HG03108 (cell line): ENCODE measurements around the gene C10orf67.

Experiments
- ATAC-seq: cut with Tn5 transposase; IDR thresholded peaks from one replicate; pipeline ENCODE4 v1.9.1; 2021; ENCODE audit warnings: moderate library complexity; ENCODE audit not compliant: unreplicated experiment

C10orf67 gene

DNA sequence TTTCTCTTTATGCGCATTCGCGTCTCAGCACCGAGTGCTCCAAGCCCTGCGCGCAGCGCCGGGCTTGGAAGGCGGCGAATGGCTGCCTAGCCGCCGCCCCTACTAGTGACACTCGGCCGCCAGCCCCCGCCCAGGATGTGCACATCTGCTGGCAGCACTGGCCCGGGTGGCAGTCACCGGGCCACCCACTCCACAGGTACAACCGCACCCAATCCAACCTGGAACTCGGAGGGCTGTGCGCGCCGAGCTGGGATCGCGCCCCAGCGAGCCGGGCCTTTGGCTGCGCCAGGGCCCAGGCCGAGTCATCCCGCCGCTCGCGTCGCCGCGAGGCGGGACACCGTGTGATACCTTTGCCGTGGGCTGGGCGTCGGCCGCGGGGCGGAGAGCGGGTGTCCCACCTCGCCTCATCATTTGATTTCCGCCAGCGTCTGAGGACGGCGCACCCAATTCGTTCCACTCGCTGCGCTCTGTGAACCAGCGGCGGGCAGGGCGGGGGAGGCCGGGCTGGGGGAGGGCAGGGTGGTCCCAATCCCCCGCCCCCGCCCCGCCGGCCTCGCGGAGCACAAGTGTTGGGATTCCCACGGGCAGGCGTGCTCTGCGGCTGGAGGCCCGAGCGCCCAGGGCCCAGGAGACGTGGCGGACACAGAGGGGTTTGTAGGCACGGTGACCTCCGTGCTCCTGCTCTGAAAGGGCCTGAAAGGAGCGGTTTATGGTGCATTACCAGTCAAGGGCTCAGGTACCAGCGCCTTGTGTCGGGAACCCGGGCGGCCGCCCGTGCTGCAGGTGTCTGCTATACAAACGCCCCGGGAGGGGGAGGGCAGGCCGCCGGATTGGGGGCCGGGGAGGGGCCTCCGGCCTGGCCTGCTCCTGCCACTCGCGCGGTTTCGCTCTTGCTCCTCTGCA, 170.3 kb downstream of the C10orf67 start:
- no peak for ATAC-seq

DNA sequence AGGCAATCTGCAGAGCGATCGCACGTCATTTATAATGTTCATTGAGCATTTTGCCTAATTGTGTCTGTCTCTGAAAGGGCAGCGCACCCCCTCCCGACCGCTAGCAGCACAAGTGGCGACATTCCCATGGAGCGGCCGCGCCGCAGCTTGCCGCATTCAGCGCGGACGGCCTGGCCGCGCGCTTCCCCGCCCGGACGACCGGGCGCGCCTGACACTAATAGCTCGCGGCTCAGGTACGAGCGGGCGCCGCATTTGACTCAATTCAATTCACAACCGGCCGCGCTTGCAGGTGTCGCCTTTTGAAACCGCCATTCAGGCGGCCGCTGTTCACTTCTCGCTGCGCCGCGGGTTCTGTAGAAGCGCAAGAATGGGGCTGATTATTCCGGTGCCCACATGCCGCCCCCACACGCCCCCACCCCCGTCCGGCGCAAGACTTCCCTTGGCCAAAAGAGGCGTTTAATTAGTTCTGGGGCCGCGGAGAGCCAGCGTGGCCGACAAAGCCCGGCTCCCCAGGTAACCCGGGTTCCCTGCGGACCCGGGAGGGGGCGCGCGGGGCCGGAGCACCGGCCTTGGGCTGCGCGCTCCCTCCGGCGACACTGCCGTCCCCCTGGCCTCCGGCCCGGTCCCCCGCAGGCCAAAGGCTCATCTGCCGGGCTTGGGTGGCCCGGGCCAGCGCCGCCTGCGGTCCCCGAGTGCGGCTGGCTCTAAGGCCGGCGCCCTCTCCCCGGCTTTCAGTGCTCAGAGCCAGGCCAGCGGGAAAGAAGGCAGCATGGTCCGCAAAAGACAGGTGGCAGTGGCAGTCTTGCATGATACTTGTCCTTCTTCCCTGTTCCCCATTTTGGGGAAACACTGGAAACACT, 171.2 kb downstream of the C10orf67 start:
- ATAC-seq: no peak

DNA sequence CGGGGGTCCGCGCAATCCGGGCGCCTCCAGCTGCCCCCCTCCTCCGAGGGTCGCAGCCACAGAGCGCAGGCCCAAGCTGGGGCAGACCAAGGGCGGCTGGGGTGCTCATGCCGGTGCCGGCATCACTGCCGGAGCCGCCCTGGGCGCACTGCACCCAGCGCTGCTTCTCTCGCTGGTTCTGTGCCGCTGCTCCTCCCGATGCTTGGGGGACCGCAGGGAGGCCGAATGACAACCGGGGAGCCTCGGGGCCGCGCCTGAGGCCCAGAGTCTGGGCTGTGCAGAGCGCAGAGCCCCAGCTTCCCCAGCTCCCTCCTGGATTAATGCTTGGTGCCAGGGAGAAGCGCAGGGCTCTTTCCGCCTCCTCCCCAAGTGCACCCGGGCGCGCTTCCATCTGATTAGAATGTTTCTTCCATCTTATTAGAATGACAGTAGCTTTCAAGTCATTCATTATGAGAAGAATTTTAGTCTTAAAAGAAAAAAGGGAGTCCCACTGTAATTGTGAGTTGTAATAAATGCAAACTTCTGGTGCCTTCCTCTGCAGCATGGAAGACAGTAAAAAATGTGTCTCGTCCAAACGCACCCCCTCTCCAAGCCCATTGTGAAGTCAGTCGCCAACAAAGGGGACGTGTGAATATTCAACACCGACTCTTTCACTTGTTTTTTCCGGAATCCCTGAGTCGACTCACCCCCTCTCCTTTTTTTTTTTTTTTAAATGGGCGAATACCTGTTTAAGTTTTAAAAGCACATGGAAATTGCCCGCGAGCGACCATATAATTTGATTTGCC, 172.0 kb downstream of the C10orf67 start:
- no peak for ATAC-seq

DNA sequence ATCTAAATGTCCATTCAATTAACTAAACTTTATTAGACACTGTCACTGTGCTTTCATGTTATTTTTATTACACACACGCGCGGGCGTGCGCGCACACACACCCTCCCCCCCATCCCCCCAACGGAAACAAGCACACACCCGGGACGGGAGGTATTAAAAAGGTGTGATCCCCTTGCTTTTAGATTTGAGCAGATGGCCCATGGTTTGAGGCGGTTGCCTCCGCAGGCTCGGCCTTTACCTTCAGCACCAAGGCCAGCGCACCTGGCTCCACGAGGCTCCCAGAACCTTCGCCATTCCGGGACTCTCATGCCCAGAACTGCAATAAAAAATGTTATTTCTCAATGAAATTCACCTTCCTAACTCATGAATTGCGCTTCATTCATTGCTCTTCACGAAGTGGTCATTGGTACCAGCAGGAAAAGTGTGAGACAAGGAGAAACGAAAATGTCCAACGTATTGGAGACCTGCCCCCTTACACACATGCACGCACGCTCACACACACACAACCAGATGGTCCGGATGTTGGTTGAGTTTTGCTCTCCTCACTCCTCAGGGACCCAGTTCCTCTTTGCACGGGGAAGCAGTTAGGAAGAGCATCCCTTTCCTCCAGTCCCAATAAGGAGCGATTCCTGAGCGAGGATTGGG, 173.2 kb downstream of the C10orf67 start:
- ATAC-seq: no peak

DNA sequence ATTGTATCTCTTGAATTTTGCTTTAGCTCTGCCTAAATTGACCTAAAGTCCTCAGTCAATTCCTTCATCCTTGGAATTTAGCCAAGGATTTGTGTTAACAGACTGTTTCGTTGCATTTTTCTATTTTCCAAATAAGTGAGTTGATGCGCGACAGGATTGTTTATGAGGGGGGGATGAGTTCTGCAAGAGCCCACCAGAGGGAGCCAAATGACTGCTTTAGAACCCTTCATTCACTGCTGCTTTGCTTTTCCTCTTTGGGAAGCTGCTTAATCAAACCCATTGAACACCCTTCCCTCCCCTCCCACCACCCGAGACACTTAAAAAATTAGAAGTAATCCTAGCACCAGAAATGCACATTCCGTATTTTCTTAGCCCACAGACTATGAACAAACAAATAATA, 186.2 kb downstream of the C10orf67 start:
- no peak for ATAC-seq

DNA sequence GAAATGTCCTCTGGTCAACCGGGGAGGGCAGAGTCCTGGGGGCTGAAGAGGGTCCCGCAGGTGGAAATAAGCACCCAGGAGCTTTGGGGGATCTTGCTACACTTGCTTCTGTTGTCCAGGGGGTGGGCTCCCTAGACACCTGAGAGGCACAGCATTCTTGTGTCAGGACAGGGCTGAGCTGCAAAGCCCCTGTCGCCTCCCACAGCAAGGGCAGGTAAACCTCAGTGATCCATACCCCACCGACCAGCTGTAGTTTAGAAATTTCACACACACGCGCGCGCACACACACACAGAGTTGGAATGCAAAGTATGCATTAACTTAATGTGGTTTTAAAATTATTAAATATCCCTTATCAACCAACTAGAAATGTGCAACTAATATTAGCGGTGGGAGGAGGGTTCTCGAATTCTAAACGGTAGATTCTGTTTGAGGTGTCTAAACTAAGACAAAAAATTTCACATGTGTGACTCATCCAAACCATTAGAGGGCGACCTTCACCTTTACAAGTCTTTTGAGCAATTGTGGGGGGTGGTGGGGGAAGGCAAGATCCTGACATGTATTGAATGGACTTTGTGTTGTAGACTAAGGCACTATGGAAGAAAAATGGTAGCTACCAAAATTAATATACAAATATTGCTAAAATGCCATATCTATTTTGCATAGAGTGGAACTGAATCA, 186.8 kb downstream of the C10orf67 start:
- peak; percentile 53 for ATAC-seq

DNA sequence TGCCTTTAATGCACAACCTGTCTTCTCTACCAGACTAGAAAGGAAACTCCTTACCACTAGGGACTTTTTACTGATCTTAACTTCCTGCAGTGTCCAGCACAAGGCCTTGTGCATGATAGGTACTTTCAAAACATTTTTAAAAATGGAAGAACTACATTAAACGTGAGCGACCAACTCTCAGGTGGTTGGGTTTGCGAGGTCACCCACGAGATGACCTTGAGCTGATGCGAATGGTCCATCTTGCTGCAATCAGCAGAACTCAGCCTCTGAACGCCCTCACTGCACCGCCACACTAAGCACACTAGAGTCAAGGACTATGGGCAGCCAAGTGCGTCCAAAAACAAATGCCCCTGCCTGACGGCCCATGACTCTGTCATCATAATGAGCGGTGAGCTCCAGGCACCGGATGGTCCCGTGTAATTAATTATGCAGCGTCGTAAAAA, 187.3 kb downstream of the C10orf67 start:
- ATAC-seq: peak; percentile 61

DNA sequence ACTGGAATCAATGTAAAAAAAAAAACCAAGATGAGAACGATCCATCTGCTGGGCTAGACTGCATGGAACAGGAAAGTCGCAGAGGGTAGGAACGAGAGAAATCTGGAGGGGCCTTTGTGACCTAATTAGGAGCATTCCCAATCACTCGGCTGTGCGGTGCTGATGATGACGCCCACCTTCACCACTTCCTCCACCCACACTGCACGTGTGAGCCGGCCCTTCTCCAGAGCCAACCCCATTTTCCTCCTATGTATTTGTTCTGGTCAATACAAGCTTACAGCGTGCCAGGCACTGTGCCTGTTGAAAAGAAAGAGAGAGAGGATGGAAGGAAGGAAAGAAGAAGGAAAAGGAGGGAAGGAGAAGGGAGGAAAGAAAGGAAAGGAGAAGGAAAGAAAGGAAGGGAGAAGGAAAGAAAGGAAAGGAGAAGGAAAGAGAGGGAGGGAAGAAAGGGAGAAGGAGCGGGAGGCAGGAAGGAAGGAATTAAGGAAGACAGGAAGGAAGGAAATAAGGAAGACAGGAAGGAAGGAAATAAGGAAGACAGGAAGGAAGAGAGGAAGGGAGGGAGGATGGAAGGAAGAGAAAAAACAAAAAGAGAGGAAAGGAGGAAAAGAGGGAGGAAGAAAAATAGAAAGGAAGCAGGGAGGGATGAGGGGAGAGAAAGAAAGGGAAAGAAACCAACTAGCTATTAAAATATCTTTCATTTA, 188.0 kb downstream of the C10orf67 start:
- ATAC-seq: no peak

DNA sequence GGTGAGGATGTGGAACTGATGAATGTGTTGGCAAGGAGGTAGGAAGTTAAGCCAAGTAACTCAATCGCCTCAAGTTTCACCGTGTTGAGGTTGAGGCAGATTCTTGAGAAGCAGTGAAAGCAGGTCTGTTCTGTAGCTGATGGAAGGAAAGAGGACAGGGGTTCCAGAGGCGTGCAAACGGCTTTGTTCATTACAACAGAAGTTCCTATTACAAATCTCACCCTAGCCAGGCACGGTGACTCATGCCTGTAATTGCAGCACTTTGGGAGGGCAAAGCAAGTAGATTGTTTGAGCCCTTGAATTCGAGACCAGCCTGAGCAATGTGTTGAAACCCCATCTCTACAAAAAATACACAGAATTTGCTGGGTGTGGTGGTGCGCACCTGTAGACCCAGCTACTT, 189.4 kb downstream of the C10orf67 start:
- ATAC-seq: no peak
